ENCODE results near the gene TASL.
"Not testable (repeated sequence)": the region's sequence is repeated elsewhere in the genome, so short reads cannot be mapped to it uniquely, and the experiment has no call there.

TASL gene

DNA sequence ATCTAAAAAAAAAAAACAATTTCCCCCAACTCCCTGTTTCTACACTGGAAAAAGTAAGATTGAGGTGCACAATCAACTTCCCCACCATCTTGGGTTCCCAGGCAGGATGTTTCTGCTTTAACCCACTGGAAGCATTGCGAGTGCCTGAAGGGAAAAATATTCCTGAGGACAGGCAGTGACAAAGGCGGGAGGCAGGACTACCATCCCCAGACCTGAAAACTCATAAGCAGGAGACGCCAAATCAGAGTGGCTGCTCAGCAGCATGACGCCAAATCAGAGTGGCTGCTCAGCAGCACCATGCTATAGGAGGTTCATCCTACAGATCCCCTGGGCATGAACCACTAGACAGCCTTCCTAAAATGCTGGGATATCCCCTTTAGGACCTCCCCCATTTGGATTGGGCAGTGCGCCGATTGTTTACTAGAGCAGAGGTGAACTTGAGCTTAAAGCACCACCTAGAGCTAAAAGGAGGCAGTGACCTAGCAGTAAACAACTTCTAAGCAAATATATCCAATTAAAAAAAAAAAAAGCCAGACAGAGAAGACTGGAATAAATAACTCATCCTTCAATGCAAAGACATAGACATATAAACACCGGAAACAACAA, 40.7 kb upstream of the TASL start:
- Mint-ChIP-seq H3K27me3 (ENCODE audit: low read depth, poor library complexity) (no peaks in the 10 kb centered on the region), H3K36me3 (ENCODE audit: low read depth) (peaks cover 7% of the 10 kb centered on the region), H3K27ac (no peak overlapping the region), H3K4me3 (no peak overlapping the region), H3K9me3 (peaks cover 50% of the 10 kb centered on the region), H3K4me1 (no peaks in the 10 kb centered on the region)
- TF ChIP-seq, protein P1, sequence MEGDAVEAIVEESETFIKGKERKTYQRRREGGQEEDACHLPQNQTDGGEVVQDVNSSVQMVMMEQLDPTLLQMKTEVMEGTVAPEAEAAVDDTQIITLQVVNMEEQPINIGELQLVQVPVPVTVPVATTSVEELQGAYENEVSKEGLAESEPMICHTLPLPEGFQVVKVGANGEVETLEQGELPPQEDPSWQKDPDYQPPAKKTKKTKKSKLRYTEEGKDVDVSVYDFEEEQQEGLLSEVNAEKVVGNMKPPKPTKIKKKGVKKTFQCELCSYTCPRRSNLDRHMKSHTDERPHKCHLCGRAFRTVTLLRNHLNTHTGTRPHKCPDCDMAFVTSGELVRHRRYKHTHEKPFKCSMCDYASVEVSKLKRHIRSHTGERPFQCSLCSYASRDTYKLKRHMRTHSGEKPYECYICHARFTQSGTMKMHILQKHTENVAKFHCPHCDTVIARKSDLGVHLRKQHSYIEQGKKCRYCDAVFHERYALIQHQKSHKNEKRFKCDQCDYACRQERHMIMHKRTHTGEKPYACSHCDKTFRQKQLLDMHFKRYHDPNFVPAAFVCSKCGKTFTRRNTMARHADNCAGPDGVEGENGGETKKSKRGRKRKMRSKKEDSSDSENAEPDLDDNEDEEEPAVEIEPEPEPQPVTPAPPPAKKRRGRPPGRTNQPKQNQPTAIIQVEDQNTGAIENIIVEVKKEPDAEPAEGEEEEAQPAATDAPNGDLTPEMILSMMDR (IDR thresholded peaks at IDR 0.05) = no peak
- no peak for DNase-seq

DNA sequence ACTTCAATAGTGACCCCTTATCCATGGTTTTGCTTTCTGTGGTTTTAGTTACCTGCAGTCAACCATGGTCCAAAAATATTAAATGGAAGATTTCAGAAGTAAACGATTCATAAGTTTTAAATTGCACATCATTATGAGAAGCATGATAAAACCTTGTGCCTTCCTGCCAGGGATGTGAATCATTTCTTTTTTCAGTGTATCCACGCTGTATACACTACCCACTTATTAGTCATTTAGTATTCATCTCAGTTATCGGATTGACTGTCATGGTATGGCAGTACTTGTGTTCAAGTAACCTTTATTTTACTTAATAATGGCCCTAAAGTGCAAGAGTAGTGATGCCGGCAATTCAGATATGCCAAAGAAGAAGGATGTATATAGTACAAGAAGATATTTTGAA, 37.7 kb upstream of the TASL start:
- DNase-seq = no peak

DNA sequence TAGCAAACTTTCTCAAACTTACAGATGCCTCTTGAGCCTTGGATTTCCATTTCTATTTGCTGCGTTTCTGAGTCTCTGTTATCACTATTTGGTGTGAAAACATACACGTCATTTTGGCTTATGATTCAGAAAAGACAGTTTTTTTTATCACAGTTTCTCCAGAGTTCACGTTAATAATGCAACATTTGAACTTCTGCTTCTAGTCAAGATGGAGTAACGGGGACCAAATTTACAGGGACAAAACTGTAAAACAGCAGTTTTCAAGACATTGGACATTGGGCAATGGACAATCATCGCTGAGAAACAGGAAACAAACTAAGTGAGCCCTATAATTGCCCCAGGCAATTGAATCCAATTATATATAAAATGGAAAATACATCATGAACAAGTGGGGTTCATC, 36.2 kb upstream of the TASL start:
- no peaks in the 10 kb centered on the region for H3K36me3 Mint-ChIP-seq (ENCODE audit: low read depth)
- no peak overlapping the region for H3K4me3 Mint-ChIP-seq
- TF ChIP-seq, protein P1 (IDR thresholded peaks at IDR 0.05) = no peak
- no peaks in the 10 kb centered on the region for H3K4me1 Mint-ChIP-seq
- no peaks in the 10 kb centered on the region for H3K27me3 Mint-ChIP-seq (ENCODE audit: low read depth, poor library complexity)
- DNase-seq = no peak
- peaks cover 14% of the 10 kb centered on the region for H3K9me3 Mint-ChIP-seq
- no peak overlapping the region for H3K27ac Mint-ChIP-seq

More for the DNA sequence above, 37.7 kb upstream of the TASL start:
- no peak overlapping the region for H3K4me3 Mint-ChIP-seq
- no peaks in the 10 kb centered on the region for H3K4me1 Mint-ChIP-seq
- no peaks in the 10 kb centered on the region for H3K36me3 Mint-ChIP-seq (ENCODE audit: low read depth)
- H3K27me3 Mint-ChIP-seq (ENCODE audit: low read depth, poor library complexity) = no peaks in the 10 kb centered on the region
- peaks cover 22% of the 10 kb centered on the region for H3K9me3 Mint-ChIP-seq
- no peak overlapping the region for H3K27ac Mint-ChIP-seq
- TF ChIP-seq, protein P1 (IDR thresholded peaks at IDR 0.05) = no peak

DNA sequence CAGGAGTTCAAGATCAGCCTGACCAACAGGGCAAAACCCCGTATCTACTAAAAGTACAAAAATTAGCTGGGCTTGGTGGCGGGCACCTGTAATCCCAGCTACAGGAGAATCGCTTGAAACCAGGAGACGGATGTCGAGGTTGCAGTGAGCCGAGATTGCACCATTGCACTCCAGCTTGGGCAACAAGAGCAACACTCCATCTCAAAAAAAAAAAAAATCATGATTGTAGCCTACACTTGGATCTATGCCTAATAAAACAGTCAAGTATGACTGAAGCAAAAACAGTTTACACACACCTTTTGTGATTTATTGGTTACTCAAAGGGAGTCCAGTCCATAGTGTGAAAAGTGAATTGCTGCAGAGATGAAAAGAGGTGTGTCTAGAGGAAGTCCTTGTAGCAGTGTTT, 34.7 kb upstream of the TASL start:
- peaks cover 14% of the 10 kb centered on the region for H3K9me3 Mint-ChIP-seq
- no peaks in the 10 kb centered on the region for H3K36me3 Mint-ChIP-seq (ENCODE audit: low read depth)
- H3K4me1 Mint-ChIP-seq = no peaks in the 10 kb centered on the region
- DNase-seq = no peak
- no peak overlapping the region for H3K27ac Mint-ChIP-seq
- TF ChIP-seq, protein P1 (IDR thresholded peaks at IDR 0.05) = no peak
- no peaks in the 10 kb centered on the region for H3K27me3 Mint-ChIP-seq (ENCODE audit: low read depth, poor library complexity)
- no peak overlapping the region for H3K4me3 Mint-ChIP-seq

DNA sequence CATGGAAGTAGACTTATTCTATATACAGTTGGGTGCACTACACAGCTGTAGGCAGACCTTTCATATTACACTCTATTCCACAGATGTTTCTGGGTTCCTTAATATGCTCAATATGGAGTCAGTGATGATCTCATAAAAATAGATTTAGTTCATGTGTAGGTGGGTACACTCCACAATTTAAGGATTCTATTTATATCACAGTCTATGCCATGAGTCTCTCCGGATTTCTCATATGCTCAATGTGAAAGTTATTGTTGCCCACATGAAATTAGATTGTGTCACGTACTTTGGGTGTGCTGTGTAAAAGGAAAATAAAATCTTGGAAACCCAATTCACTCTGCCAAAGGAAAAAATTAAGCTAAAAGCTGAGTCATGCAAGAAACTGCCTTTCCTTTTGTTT, 32.5 kb upstream of the TASL start:
- no peak overlapping the region for H3K27ac Mint-ChIP-seq
- H3K4me1 Mint-ChIP-seq = no peaks in the 10 kb centered on the region
- H3K27me3 Mint-ChIP-seq (ENCODE audit: low read depth, poor library complexity) = no peaks in the 10 kb centered on the region
- H3K9me3 Mint-ChIP-seq = no peaks in the 10 kb centered on the region
- no peak for DNase-seq
- H3K4me3 Mint-ChIP-seq = no peak overlapping the region
- TF ChIP-seq, protein P1 (IDR thresholded peaks at IDR 0.05) = no peak
- no peaks in the 10 kb centered on the region for H3K36me3 Mint-ChIP-seq (ENCODE audit: low read depth)

DNA sequence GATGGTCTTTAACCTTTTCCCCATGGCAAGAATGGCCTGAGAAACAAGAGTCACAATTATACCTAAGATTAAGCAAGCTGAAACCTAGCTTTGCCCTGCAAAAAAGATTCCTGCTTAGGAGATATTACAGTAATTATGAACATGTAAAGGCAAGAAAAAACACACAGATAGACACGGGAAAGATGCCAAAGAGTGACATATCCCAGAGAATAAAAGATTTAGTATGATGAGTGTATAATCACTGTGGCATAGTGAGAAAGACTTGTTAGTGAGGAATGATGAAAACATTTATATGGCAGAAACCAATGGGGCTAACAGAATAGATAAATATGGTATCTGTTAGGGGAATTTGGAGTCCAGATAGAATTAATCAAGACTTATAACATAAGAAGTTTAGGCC, 29.6 kb upstream of the TASL start:
- no peak overlapping the region for H3K27ac Mint-ChIP-seq
- H3K4me1 Mint-ChIP-seq = no peaks in the 10 kb centered on the region

DNA sequence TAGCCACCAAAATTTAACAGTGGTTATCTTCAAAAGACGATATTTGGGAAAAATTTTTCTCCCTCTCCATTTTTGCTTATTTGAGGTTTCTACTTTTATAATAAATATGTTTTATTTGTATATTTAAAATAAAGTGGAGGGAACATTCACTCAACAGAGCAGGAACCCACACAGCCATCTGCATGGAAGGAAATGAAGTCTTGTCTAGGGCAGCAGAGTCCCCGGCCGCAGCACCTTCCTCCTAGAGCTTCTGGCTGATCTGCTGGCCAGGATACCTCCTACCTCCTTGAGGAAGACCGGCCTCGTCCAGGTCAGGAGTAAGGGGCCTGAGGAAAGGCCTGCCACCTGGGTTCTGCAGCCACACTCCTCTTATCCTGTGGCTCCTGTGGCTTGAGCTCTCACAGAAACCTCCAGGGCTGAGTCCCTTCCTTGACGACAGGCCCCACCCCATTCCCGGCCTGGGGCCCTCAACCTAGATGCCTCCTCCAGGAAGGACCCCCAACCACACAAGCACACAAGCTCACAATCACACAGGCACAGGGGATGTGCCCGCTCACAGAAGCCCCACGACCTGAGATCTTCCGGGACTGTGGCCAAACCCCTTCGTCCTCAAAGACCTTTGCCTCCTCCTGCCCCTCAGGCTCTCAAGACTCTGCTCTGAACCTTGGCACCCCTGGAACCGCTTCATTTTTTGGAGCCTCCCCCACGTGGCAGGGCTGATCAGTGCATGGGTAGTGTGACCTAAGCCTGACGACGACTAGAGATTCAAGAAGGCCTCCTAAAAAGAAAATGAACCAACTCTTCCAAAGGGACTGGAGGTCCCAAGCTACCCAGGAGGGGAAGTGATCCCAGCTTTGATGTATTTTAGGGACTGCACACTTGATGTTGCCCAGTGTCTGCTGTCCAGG, 23.0 kb upstream of the TASL start:
- H3K4me1 Mint-ChIP-seq; H3K4me3 Mint-ChIP-seq; H3K27me3 Mint-ChIP-seq (ENCODE audit: low read depth, poor library complexity); H3K36me3 Mint-ChIP-seq (ENCODE audit: low read depth); H3K27ac Mint-ChIP-seq; DNase-seq: not testable (repeated sequence)
- peaks cover 13% of the 10 kb centered on the region for H3K9me3 Mint-ChIP-seq

More for the DNA sequence above, 29.6 kb upstream of the TASL start:
- Mint-ChIP-seq H3K36me3 (ENCODE audit: low read depth) (no peaks in the 10 kb centered on the region), H3K9me3 (peaks cover 8% of the 10 kb centered on the region), H3K27me3 (ENCODE audit: low read depth, poor library complexity) (no peaks in the 10 kb centered on the region), H3K4me3 (no peak overlapping the region)
- TF ChIP-seq, protein P1 (IDR thresholded peaks at IDR 0.05) = no peak
- DNase-seq = no peak

Data from nephron progenitor cell (in vitro differentiated cells).